SU-DHL-6 (cell line): ENCODE data around the gene DNPH1.

ENCODE experiments used
- H2AFZ ChIP-seq: fragments of 200-600 bp; sonication (generic); 2 replicates; pipeline ENCODE4 v1.6.1; 2014; ENCODE audit warnings: low read depth, mild to moderate bottlenecking, moderate library complexity, mixed read lengths, antibody characterized with exemption, low read length; ENCODE audit not compliant: severe bottlenecking
- H3F3A ChIP-seq: fragments of 200-600 bp; shearing (Covaris generic); 2 replicates; pipeline ENCODE4 v1.6.0; 2016; ENCODE audit warnings: antibody characterized with exemption, mild to moderate bottlenecking; ENCODE audit not compliant: insufficient read depth
- H3K27ac ChIP-seq: fragments of 200-600 bp; sonication (generic); 2 replicates; pipeline ENCODE4 v1.5.1; 2016; ENCODE audit warnings: low read depth, mild to moderate bottlenecking, low read length, moderate library complexity, mixed read lengths
- H3K27me3 ChIP-seq: fragments of 200-600 bp; sonication (generic), shearing (Covaris generic); 2 replicates; pipeline ENCODE4 v1.6.0; 2014; ENCODE audit warnings: mild to moderate bottlenecking, low read length
- H3K36me3 ChIP-seq: fragments of 200-600 bp; sonication (generic); 2 replicates; pipeline ENCODE4 v1.6.1; 2014; ENCODE audit warnings: mild to moderate bottlenecking, low read length, mixed read lengths
- H3K4me2 ChIP-seq: fragments of 300-600, 200-600 bp; shearing (Covaris generic), sonication (generic); 2 replicates; pipeline ENCODE4 v1.6.0; 2014; ENCODE audit warnings: low read length, low read depth, mild to moderate bottlenecking; ENCODE audit not compliant: poor library complexity, severe bottlenecking
- H3K4me3 ChIP-seq: fragments of 200-600 bp; sonication (generic); 2 replicates; pipeline ENCODE4 v1.5.1; 2014; ENCODE audit warnings: antibody characterized with exemption, low read length, mild to moderate bottlenecking, mixed read lengths; ENCODE audit not compliant: insufficient read depth, poor library complexity, severe bottlenecking
- H3K79me2 ChIP-seq: fragments of 200-600 bp; sonication (generic); 2 replicates; pipeline ENCODE4 v1.6.1; 2014; ENCODE audit warnings: mild to moderate bottlenecking, low read length, moderate library complexity; ENCODE audit not compliant: insufficient read depth
- H3K9ac ChIP-seq: fragments of 200-600 bp; sonication (generic); 2 replicates; pipeline ENCODE4 v1.7.0; 2014; ENCODE audit warnings: mild to moderate bottlenecking, low read length
- H3K9me2 ChIP-seq: fragments of 200-600 bp; sonication (generic); replicated peaks from 2 replicates; pipeline ENCODE4 v1.6.1; 2014; ENCODE audit warnings: low read length; ENCODE audit not compliant: insufficient read depth
- H3K9me3 ChIP-seq: fragments of 200-600 bp; sonication (generic); 2 replicates; pipeline ENCODE4 v1.6.1; 2014; ENCODE audit warnings: low read length, mixed read lengths; ENCODE audit not compliant: insufficient read depth
- H4K20me1 ChIP-seq: fragments of 200-600 bp; sonication (generic); 2 replicates; pipeline ENCODE4 v1.6.1; 2014; ENCODE audit warnings: low read depth, mild to moderate bottlenecking, antibody characterized with exemption, low read length, moderate library complexity, mixed read lengths
- CTCF ChIP-seq: fragments of 200-600 bp; sonication (generic); IDR thresholded peaks from one replicate; pipeline ENCODE4 v1.5.1; 2017; ENCODE audit warnings: antibody characterized with exemption, mild to moderate bottlenecking, low read length, moderate library complexity; ENCODE audit not compliant: insufficient read depth, poor library complexity, severe bottlenecking
- EZH2phosphoT487 ChIP-seq: fragments of 200-600 bp; sonication (generic), shearing (Covaris generic); conservative IDR thresholded peaks from 2 replicates; pipeline ENCODE4 v1.6.1; 2018; ENCODE audit warnings: mild to moderate bottlenecking, antibody characterized with exemption, low read length, moderate library complexity, mixed read lengths

DNPH1 gene

GRCh38 chr6:43185391-43185985, 43.8 kb downstream of the DNPH1 start:
- H3K79me2 ChIP-seq: peaks cover 12% of the 10 kb centered on the region
- H3K27me3 ChIP-seq: no peaks in the 10 kb centered on the region
- no peaks in the 10 kb centered on the region for H3K9me2 ChIP-seq
- H2AFZ ChIP-seq: no peak overlapping the region
- H3F3A ChIP-seq: peaks cover 20% of the 10 kb centered on the region
- H3K36me3 ChIP-seq: peaks cover 7% of the 10 kb centered on the region; the same call in 1 of the 2 replicates
- H3K9me3 ChIP-seq: no peaks in the 10 kb centered on the region
- TF ChIP-seq CTCF: no peak
- TF ChIP-seq EZH2phosphoT487: no peak
- H3K4me2 ChIP-seq: no peak overlapping the region
- no peak overlapping the region for H3K27ac ChIP-seq
- H4K20me1 ChIP-seq: no peaks in the 10 kb centered on the region
- H3K4me3 ChIP-seq: no peak overlapping the region
- no peak overlapping the region for H3K9ac ChIP-seq

GRCh38 chr6:43184268-43184985, 44.9 kb downstream of the DNPH1 start:
- H2AFZ ChIP-seq: no peak overlapping the region
- no peak overlapping the region for H3K4me2 ChIP-seq
- H3K9me3 ChIP-seq: no peaks in the 10 kb centered on the region
- H3K9me2 ChIP-seq: no peaks in the 10 kb centered on the region
- no peak overlapping the region for H3K9ac ChIP-seq
- H3F3A ChIP-seq: peaks cover 20% of the 10 kb centered on the region
- H3K79me2 ChIP-seq: peaks cover 12% of the 10 kb centered on the region
- H4K20me1 ChIP-seq: no peaks in the 10 kb centered on the region
- H3K27ac ChIP-seq: no peak overlapping the region
- 0 out of 2 replicates have a peak, but pooled peaks cover 6% of the 10 kb centered on the region for H3K36me3 ChIP-seq
- H3K27me3 ChIP-seq: no peaks in the 10 kb centered on the region
- TF ChIP-seq EZH2phosphoT487: no peak
- no peak for TF ChIP-seq CTCF
- no peak overlapping the region for H3K4me3 ChIP-seq

GRCh38 chr6:43183441-43183840, 45.8 kb downstream of the DNPH1 start:
- Histone ChIP-seq H3F3A (peaks cover 16% of the 10 kb centered on the region), H3K79me2 (peaks cover 12% of the 10 kb centered on the region), H3K27ac (no peak overlapping the region), H3K4me3 (no peak overlapping the region), H4K20me1 (no peaks in the 10 kb centered on the region), H2AFZ (no peak overlapping the region), H3K27me3 (no peaks in the 10 kb centered on the region), H3K36me3 (0 out of 2 replicates have a peak, but pooled peaks cover 6% of the 10 kb centered on the region), H3K9ac (peak overlapping the region; percentile 68), H3K9me2 (no peaks in the 10 kb centered on the region), H3K4me2 (peak overlapping the region; percentile 69), H3K9me3 (no peaks in the 10 kb centered on the region)
- TF ChIP-seq CTCF (no peak), EZH2phosphoT487 (no peak)
